Measurements from ENCODE around the gene TNS2. TPM values are rescaled to one million over a fixed set of nuclear protein-coding genes. Genes with fewer than 3 reads are reported as not detected.

Gene TNS2
- total and polyA plus RNA-seq, 2 experiments from 2014 or later: 1.8 to 6.9 TPM

- peaks cover 16% of the 10 kb centered on the region for H4K20me1 ChIP-seq (replicated peaks; ENCODE audit: insufficient read depth)
- H3K27me3 ChIP-seq (ENCODE audit: insufficient read depth): peaks cover 17% of the 10 kb centered on the region; the same call in 1 of the 2 replicates
- peaks cover 18% of the 10 kb centered on the region for H3K36me3 Mint-ChIP-seq (ENCODE audit: low read depth)
- H3F3A ChIP-seq (replicated peaks; ENCODE audit: low read depth): peaks cover 16% of the 10 kb centered on the region; the same call in 1 of the 2 replicates
- ATAC-seq (peak; percentile 74), DNase-seq (ENCODE audit: low spot score) (peak; percentile 99)
- H3K4me3 ChIP-seq: peak overlapping the region; percentile 99
- peak overlapping the region; percentile 98 for H3K27ac Mint-ChIP-seq
- TF ChIP-seq CTCF (conservative IDR thresholded peaks at IDR 0.05; ENCODE audit: low read depth in 2 of 2) (no peak), POLR2AphosphoS5 (IDR thresholded peaks at IDR 0.05; ENCODE audit: low read depth) (peak; percentile 95), EZH2 (IDR thresholded peaks at IDR 0.05; ENCODE audit: low read depth, unreplicated experiment) (no peak), ZNF462 (CRISPR knock-in tag; IDR thresholded peaks at IDR 0.05) (no peak), REST (IDR thresholded peaks at IDR 0.05; ENCODE audit: unreplicated experiment) (no peak), ZNF331 (CRISPR knock-in tag; IDR thresholded peaks at IDR 0.05; ENCODE audit: low read depth) (no peak), NANOG (IDR thresholded peaks at IDR 0.05; ENCODE audit: borderline replicate concordance) (no peak), ZNF114 (CRISPR knock-in tag; IDR thresholded peaks at IDR 0.05) (no peak), CREB1 (CRISPR knock-in tag; IDR thresholded peaks at IDR 0.05; ENCODE audit: low read depth) (peak; percentile 90)
- peak overlapping the region; percentile 98 for H3K4me2 ChIP-seq
- H2AFZ ChIP-seq: peak overlapping the region; percentile 99
- no peaks in the 10 kb centered on the region for H3K36me3 ChIP-seq (ENCODE audit: insufficient read depth)
- H3K4me3 Mint-ChIP-seq: peak overlapping the region; percentile 93
- peak overlapping the region; percentile 96 for H3K27ac ChIP-seq (ENCODE audit: low read depth)
- peaks cover 21% of the 10 kb centered on the region for H3K27me3 Mint-ChIP-seq (ENCODE audit: insufficient read depth, low read depth, poor library complexity)
- H3K9me2 ChIP-seq (ENCODE audit: insufficient read depth): no peaks in the 10 kb centered on the region
- peaks cover 32% of the 10 kb centered on the region for H3K4me1 Mint-ChIP-seq
- H3K79me2 ChIP-seq (replicated peaks; ENCODE audit: insufficient read depth): peaks cover 16% of the 10 kb centered on the region; the same call in 1 of the 2 replicates
- no peaks in the 10 kb centered on the region; the same call in 2 of the 3 replicates for H3K9me3 Mint-ChIP-seq
- peaks cover 37% of the 10 kb centered on the region for H3K4me1 ChIP-seq (ENCODE audit: insufficient read depth)
Measured at GRCh38 chr12:53054112-53054878, 4.4 kb downstream of the TNS2 start.

Measured in GM23338 (cell line).